ENCODE results near the gene TBCC. TPM values are rescaled to one million over a fixed set of nuclear protein-coding genes. Genes with fewer than 3 reads are reported as not detected.

Gene TBCC
- total RNA-seq, 1 donor from 2014 or later: 17.8 TPM

DNA sequence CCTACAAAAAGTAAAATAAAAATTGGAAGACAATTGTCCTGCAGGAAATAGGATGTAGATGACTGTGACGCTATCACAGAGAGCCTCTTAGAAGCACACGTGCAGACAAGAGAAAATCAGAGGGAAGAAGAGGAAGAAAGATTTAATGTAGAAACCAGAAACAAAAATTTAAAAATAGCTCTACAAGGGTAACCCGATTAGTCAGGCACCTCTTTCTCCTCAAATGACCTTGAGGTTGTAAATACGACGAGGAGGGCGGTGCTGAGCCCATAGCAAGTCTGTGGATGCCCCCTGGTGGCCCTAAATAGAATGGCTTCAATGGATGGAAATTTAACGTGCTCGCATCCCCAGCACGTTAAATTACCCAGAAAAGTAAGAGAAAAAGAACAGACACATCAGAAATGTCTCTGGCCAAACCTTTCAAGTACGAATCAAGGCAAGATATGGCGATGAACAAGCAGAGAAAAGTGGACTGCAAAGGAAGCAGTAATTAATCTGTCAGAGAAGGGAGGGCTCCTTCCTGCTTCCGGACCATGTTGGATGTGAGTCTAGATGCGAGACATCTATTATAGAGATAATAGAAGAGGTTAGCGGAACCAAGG lies 19.3 kb downstream of the TBCC start:
- intact Hi-C loops (cut with DNase I): loop anchor here (10.0 kb wide), 1 partner anchor 52 kb away; no protein-coding TSS in a partner anchor
- Histone ChIP-seq H3K27ac (peak overlapping the region; percentile 82), H3K4me3 (peak overlapping the region; percentile 61), H3K9me3 (no peaks in the 10 kb centered on the region), H3K27me3 (no peaks in the 10 kb centered on the region), H3K4me1 (peaks cover 8% of the 10 kb centered on the region), H3K36me3 (no peaks in the 10 kb centered on the region)
- ATAC-seq: peak; percentile 98
- peak; percentile 70 for DNase-seq
- TF ChIP-seq, protein P1, sequence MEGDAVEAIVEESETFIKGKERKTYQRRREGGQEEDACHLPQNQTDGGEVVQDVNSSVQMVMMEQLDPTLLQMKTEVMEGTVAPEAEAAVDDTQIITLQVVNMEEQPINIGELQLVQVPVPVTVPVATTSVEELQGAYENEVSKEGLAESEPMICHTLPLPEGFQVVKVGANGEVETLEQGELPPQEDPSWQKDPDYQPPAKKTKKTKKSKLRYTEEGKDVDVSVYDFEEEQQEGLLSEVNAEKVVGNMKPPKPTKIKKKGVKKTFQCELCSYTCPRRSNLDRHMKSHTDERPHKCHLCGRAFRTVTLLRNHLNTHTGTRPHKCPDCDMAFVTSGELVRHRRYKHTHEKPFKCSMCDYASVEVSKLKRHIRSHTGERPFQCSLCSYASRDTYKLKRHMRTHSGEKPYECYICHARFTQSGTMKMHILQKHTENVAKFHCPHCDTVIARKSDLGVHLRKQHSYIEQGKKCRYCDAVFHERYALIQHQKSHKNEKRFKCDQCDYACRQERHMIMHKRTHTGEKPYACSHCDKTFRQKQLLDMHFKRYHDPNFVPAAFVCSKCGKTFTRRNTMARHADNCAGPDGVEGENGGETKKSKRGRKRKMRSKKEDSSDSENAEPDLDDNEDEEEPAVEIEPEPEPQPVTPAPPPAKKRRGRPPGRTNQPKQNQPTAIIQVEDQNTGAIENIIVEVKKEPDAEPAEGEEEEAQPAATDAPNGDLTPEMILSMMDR (IDR thresholded peaks at IDR 0.05): peak; percentile 95

- Histone ChIP-seq H3K4me3 (peak overlapping the region; percentile 61), H3K27ac (peak overlapping the region; percentile 82), H3K9me3 (no peaks in the 10 kb centered on the region), H3K4me1 (peaks cover 8% of the 10 kb centered on the region), H3K27me3 (no peaks in the 10 kb centered on the region), H3K36me3 (no peaks in the 10 kb centered on the region)
- no peak for DNase-seq
- no peak for ATAC-seq
- TF ChIP-seq, protein P1 (IDR thresholded peaks at IDR 0.05): no peak
- intact Hi-C loops (cut with DNase I): loop anchor here (10.0 kb wide), 1 partner anchor 51 kb away; no protein-coding TSS in a partner anchor
Observed at GRCh38 chr6:42726026-42726425, 19.9 kb downstream of the TBCC start.

DNA sequence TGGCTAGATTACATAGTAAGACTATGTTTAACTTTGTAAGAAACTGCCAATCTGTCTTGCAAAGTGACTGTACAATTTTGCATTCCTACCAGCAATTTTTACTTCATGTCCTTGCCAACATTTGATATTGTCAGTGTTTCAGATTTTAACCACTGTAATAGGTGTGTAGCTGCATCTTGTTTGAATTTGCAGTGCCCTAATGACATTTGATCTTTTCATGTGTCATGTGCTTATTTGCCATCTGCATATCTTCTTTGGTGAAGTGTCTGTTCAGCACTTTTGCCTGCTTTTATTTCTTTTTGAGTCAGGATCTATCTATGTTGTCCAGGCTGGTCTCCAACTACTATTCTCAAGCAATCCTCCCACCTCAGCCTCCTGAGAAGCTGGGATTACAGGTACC lies 21.1 kb downstream of the TBCC start:
- DNase-seq (no peak), ATAC-seq (no peak)
- Histone ChIP-seq H3K36me3 (no peaks in the 10 kb centered on the region), H3K4me1 (peaks cover 8% of the 10 kb centered on the region), H3K27me3 (no peaks in the 10 kb centered on the region), H3K4me3 (no peak overlapping the region), H3K9me3 (no peaks in the 10 kb centered on the region), H3K27ac (no peak overlapping the region)
- intact Hi-C loops (cut with DNase I): loop anchor here (10.0 kb wide), 1 partner anchor 50 kb away; no protein-coding TSS in a partner anchor
- TF ChIP-seq, protein P1 (IDR thresholded peaks at IDR 0.05): no peak

GRCh38 chr6:42722497-42722896 lies 23.4 kb downstream of the TBCC start, which contains the start of gene PRPH2:
TSS of gene PRPH2 (minus strand) at chr6:42722597. CDS start at chr6:42722334, 263 bp downstream.
- intact Hi-C loops (cut with DNase I): loop anchor here (10.0 kb wide), 1 partner anchor 48 kb away; no protein-coding TSS in a partner anchor
- Histone ChIP-seq H3K27me3 (no peaks in the 10 kb centered on the region), H3K4me3 (no peak within 1 kb of the TSS), H3K9me3 (no peaks in the 10 kb centered on the region), H3K27ac (no peak within 1 kb of the TSS), H3K36me3 (no peaks in the 10 kb centered on the region), H3K4me1 (peaks cover 8% of the 10 kb centered on the region)
- TF ChIP-seq, protein P1 (IDR thresholded peaks at IDR 0.05): no peak
- no peak for ATAC-seq
- DNase-seq: no peak

DNA sequence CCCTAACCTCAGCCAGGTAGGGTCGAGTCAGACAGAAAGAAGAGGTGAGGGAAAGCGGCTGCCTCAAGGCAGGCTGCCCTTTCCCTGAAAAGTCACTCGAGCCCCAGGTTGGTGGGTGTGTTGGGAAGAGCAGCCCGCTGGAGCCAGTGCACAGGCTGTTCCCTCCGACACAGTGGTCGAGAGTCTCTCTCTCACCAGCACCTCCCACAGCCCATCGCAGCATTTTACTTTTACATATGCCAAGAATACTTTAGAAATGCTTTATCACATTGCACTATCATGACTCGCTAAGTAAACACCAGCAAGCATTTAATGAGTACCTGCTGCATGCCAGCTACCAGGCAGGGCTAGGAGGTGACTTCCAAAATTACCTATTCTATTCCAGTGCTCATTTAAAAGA lies 25.2 kb downstream of the TBCC start:
- Histone ChIP-seq H3K9me3 (no peaks in the 10 kb centered on the region), H3K27me3 (no peaks in the 10 kb centered on the region), H3K27ac (no peak overlapping the region), H3K4me1 (peaks cover 2% of the 10 kb centered on the region), H3K36me3 (no peaks in the 10 kb centered on the region), H3K4me3 (no peak overlapping the region)
- DNase-seq: no peak
- peak; percentile 56 for ATAC-seq
- intact Hi-C loops (cut with DNase I): loop anchor here (10.0 kb wide), 1 partner anchor 46 kb away; no protein-coding TSS in a partner anchor
- TF ChIP-seq, protein P1 (IDR thresholded peaks at IDR 0.05): no peak

Data from upper lobe of right lung (tissue), 1 donor.